GM12872 (cell line): ENCODE results near the gene FAM209B.

Experiments used
- TF ChIP-seq, protein P1 (sequence below): IDR thresholded peaks from 3 replicates; pipeline ENCODE4 v1.5.1; 2011; ENCODE audit warnings: low read depth, mild to moderate bottlenecking, low read length, moderate library complexity; ENCODE audit not compliant: insufficient read depth

Gene FAM209B

DNA sequence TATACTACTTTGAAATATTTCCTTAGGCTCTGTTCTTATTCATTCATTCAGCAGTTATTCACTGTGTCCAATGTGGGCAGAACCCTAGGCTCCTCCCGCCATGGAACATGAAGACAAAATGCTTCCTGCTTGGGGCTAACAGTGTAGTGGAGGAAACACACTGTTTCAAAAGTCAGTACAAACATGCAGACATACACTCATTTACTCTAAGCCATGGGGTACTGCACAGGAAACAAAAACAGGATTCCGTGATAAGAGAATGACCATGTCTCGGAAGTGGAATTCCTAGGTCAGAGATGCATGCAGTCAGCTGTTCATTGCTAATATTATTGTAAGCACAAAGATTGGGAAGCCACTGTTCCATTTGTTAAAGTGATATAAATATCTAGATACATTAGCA is 26.9 kb upstream of the FAM209B start:
- TF ChIP-seq, protein P1, sequence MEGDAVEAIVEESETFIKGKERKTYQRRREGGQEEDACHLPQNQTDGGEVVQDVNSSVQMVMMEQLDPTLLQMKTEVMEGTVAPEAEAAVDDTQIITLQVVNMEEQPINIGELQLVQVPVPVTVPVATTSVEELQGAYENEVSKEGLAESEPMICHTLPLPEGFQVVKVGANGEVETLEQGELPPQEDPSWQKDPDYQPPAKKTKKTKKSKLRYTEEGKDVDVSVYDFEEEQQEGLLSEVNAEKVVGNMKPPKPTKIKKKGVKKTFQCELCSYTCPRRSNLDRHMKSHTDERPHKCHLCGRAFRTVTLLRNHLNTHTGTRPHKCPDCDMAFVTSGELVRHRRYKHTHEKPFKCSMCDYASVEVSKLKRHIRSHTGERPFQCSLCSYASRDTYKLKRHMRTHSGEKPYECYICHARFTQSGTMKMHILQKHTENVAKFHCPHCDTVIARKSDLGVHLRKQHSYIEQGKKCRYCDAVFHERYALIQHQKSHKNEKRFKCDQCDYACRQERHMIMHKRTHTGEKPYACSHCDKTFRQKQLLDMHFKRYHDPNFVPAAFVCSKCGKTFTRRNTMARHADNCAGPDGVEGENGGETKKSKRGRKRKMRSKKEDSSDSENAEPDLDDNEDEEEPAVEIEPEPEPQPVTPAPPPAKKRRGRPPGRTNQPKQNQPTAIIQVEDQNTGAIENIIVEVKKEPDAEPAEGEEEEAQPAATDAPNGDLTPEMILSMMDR: no peak

DNA sequence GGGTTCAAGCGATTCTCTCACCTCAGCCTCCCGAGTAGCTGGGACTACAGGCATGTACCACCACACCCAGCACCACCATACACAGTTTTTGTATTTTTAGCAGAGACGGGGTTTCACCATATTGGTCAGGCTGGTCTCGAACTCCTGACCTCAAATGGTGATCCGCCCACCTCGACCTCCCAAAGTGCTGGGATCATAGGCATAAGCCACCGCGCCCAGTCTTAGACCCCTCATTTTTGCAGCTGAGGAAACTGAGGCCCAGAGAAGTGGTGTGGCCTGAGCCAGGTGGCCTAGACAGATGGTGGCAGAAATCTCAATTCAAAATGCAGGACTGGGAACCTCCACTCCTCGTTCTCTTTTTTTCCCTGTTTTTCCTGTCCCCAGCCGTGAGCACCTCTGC is 21.1 kb upstream of the FAM209B start:
- TF ChIP-seq, protein P1: no peak

DNA sequence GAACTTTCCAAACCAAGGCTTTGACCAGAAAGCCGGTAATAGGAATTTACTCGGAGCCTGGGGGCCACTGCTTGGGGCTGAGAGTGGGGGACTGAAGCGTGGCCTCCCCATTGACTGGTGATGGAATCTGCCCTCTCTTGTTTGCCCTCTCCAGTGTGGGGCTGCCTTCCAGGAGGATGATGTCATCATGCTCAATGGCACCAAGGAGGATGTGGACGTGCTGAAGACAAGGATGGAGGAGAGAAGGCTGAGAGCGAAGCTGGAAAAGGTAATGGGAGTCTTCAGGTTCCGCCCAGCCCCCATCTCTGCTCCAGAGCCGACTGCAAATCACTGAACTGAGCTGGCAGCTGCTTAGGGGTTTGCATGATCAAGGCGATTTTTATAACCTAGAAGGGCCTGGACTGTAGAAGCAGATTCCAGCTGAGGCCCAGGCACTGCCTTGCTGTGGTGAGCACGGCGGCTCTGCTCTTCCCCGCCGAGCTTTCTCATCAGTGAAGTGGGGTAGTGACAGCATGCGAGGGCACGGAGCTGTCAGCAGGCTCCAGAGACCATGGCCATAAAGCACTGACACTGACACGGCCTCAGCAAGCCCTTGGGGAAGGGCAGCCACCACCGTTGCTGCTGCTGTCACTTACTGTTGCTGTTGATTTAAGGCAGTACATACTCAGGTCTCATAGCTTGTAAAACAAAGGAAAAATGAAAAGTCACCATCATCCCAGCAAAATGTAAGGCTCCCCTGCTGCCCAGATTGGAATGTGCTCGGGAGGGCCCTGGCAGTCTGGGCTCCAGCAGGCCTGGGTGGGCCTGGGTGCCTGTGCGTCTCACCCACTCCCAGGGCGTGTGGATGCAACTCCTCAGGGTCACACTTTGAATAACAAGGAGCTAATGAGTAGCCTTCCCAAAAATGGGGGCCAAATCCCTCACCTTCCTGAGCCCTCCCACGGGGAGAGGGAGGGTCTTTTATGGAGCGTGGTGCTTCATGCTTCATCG is 19.6 kb upstream of the FAM209B start:
- TF ChIP-seq, protein P1: no peak

DNA sequence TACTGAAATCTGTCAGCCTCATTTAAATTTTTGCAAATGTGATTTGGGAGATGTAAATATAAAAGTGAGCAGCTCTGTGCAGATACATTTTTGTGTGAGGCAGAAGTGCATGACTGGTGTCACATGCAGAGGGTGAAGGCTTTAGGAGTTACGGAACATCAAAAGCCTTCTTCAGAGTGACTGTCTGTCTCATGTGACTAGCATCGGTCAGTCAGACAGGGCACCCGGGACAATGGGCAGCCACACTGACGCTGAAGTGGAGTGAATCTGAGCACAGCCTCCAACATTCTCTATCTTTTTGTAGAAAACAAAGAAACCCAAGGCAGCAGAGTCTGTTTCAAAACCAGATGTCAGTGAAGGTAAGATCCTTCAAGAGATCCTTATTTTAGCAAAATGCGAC is 16.4 kb upstream of the FAM209B start:
- TF ChIP-seq, protein P1: no peak

DNA sequence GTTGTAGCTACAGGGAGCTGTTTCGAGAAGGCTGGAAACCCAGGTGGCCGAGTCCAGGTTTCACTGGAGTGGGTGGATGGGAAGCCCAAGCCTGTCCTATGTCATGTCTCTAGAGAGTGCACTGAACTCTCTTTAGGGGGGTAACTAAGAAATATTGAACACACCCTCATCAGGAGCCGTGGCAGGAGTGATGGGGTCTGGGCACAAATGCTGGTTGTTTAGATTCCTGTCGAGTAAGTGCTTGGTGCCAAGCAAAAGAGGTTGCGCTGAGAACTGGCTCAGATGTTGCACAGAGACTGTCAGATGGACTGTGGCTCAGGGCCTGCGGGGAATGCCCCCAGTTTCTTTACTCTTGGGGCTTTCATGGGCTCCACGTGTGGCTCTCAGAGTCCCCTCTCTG is 15.8 kb upstream of the FAM209B start:
- TF ChIP-seq, protein P1: no peak

DNA sequence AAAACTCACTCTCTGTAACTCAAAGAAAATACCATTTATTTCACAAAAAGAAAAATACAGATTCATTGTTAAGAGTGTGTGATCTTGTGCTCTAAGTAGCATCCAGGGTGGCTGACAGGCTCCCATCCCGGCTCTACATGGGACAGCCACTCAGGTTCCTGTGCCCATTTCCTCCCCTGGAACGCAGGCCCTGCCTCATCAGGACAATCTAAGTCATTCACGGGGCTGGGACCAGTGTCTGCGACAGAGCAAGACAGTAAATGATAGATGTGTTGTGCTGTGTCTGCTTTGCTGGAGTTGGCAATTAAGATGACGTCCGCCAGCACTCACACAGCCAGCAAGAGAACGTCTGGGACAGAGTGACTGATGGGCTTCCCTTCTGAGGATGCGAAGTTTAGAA is 15.4 kb upstream of the FAM209B start:
- TF ChIP-seq, protein P1: no peak

DNA sequence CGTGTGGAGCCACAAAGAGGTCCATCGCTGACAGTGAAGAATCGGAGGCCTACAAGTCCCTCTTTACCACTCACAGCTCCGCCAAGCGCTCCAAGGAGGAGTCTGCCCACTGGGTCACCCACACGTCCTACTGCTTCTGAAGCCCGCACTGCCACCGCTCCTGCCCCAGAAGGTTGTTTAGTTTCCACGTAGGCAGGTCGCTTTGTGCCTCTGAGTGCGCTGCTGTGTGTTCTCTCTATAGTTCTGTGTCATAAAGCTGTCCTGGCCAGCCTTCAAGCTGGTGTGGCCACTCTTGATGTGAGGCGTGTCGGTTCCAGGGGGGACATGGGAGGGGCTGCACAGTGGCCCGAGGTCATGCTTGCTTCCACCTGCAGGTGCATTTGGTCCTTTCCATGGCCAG is 14.9 kb upstream of the FAM209B start:
- TF ChIP-seq, protein P1: no peak
